Karpas-422 (cell line): ENCODE measurements around the gene SCP2D1. TPM values are rescaled to one million over a fixed set of nuclear protein-coding genes. Genes with fewer than 3 reads are reported as not detected.

Experiments used
- DNase-seq: peaks from one replicate; pipeline ENCODE4 v3.0.0-alpha.2; 2015
- H2AFZ ChIP-seq: fragments of 200-600 bp; sonication (generic); 2 replicates; pipeline ENCODE4 v1.6.1; 2014; ENCODE audit warnings: antibody characterized with exemption, low read length, mixed read lengths
- H3K27ac ChIP-seq: fragments of 200-600 bp; sonication (generic); 2 replicates; pipeline ENCODE4 v1.5.1; 2014; ENCODE audit warnings: mild to moderate bottlenecking, low read length, moderate library complexity
- H3K27me3 ChIP-seq: fragments of 200-600 bp; sonication (generic); 2 replicates; pipeline ENCODE4 v1.6.1; 2014; ENCODE audit warnings: low read length, mixed read lengths
- H3K36me3 ChIP-seq: fragments of 200-600 bp; sonication (generic); 2 replicates; pipeline ENCODE4 v1.6.1; 2014; ENCODE audit warnings: low read length, mixed read lengths; ENCODE audit not compliant: insufficient read depth
- H3K4me1 ChIP-seq: fragments of 200-600 bp; sonication (generic); 2 replicates; pipeline ENCODE4 v1.6.1; 2014; ENCODE audit warnings: mild to moderate bottlenecking, low read length, mixed read lengths
- H3K4me2 ChIP-seq: fragments of 200-600 bp; sonication (generic); 2 replicates; pipeline ENCODE4 v1.6.1; 2014; ENCODE audit warnings: low read length, low read depth, mild to moderate bottlenecking; ENCODE audit not compliant: poor library complexity, severe bottlenecking
- H3K4me3 ChIP-seq: fragments of 200-600 bp; sonication (generic); 2 replicates; pipeline ENCODE4 v1.5.1; 2014; ENCODE audit warnings: mild to moderate bottlenecking, antibody characterized with exemption, low read length, mixed read lengths
- H3K79me2 ChIP-seq: fragments of 200-600 bp; sonication (generic); 2 replicates; pipeline ENCODE4 v1.6.1; 2014; ENCODE audit warnings: mild to moderate bottlenecking, low read length, mixed read lengths
- H3K9ac ChIP-seq: fragments of 200-600 bp; sonication (generic); 2 replicates; pipeline ENCODE4 v1.6.0; 2014; ENCODE audit warnings: low read length
- H3K9me2 ChIP-seq: fragments of 200-600 bp; sonication (generic), shearing (Covaris generic); replicated peaks from 2 replicates; pipeline ENCODE4 v1.6.0; 2014; ENCODE audit warnings: mild to moderate bottlenecking, low read length, moderate library complexity; ENCODE audit not compliant: insufficient read depth
- H3K9me3 ChIP-seq: fragments of 300-700, 200-600 bp; sonication (generic); 2 replicates; pipeline ENCODE4 v1.6.1; 2014; ENCODE audit warnings: low read length, mixed read lengths
- H4K20me1 ChIP-seq: fragments of 200-600 bp; sonication (generic); 2 replicates; pipeline ENCODE4 v1.6.1; 2014; ENCODE audit warnings: mild to moderate bottlenecking, antibody characterized with exemption, low read length, low read depth; ENCODE audit not compliant: insufficient read depth
- total RNA-seq: library from RNA; depleted of rRNA; stranded (reverse); fragments of >200 nt; shearing (Covaris generic); gene quantifications from 2 replicates; pipeline ENCODE4 v1.2.3, GENCODE V29; 2014; ENCODE audit warnings: low replicate concordance

SCP2D1 gene
- total RNA-seq, 1 experiment from 2014 or later = not detected

GRCh38 chr20:18847226-18847755 is 33.7 kb downstream of the SCP2D1 start:
- no peaks in the 10 kb centered on the region for H3K4me1 ChIP-seq
- no peaks in the 10 kb centered on the region for H3K9me2 ChIP-seq
- no peaks in the 10 kb centered on the region for H3K9me3 ChIP-seq
- no peaks in the 10 kb centered on the region for H3K36me3 ChIP-seq
- H3K4me3 ChIP-seq = no peak overlapping the region
- DNase-seq = no peak
- H3K27ac ChIP-seq = no peak overlapping the region
- no peaks in the 10 kb centered on the region for H3K79me2 ChIP-seq
- H3K4me2 ChIP-seq = no peak overlapping the region
- H2AFZ ChIP-seq = no peak overlapping the region
- H4K20me1 ChIP-seq = no peaks in the 10 kb centered on the region
- H3K9ac ChIP-seq = no peak overlapping the region
- no peaks in the 10 kb centered on the region for H3K27me3 ChIP-seq

- Histone ChIP-seq H4K20me1 (no peaks in the 10 kb centered on the region), H3K9me3 (no peaks in the 10 kb centered on the region), H3K4me3 (no peak overlapping the region), H3K79me2 (no peaks in the 10 kb centered on the region), H3K36me3 (no peaks in the 10 kb centered on the region), H3K9me2 (no peaks in the 10 kb centered on the region), H3K27me3 (no peaks in the 10 kb centered on the region), H3K4me2 (no peak overlapping the region), H2AFZ (no peak overlapping the region), H3K27ac (no peak overlapping the region), H3K4me1 (no peaks in the 10 kb centered on the region), H3K9ac (no peak overlapping the region)
- no peak for DNase-seq
Measured at GRCh38 chr20:18849131-18849530, 35.5 kb downstream of the SCP2D1 start.

GRCh38 chr20:18851629-18852028 is 38.0 kb downstream of the SCP2D1 start:
- Histone ChIP-seq H3K4me1 (no peaks in the 10 kb centered on the region), H4K20me1 (no peaks in the 10 kb centered on the region), H3K9me2 (no peaks in the 10 kb centered on the region), H3K27ac (no peak overlapping the region), H3K4me2 (no peak overlapping the region), H3K9ac (no peak overlapping the region), H3K79me2 (no peaks in the 10 kb centered on the region), H2AFZ (no peak overlapping the region), H3K36me3 (no peaks in the 10 kb centered on the region), H3K9me3 (no peaks in the 10 kb centered on the region), H3K27me3 (no peaks in the 10 kb centered on the region), H3K4me3 (no peak overlapping the region)
- DNase-seq = peak; percentile 36

- no peaks in the 10 kb centered on the region for H3K9me3 ChIP-seq
- no peaks in the 10 kb centered on the region for H3K79me2 ChIP-seq
- H3K27me3 ChIP-seq = no peaks in the 10 kb centered on the region
- H3K9ac ChIP-seq = no peak overlapping the region
- H3K9me2 ChIP-seq = no peaks in the 10 kb centered on the region
- no peak overlapping the region for H3K4me2 ChIP-seq
- no peaks in the 10 kb centered on the region for H3K4me1 ChIP-seq
- no peaks in the 10 kb centered on the region for H3K36me3 ChIP-seq
- no peak overlapping the region for H3K27ac ChIP-seq
- H4K20me1 ChIP-seq = no peaks in the 10 kb centered on the region
- peak; percentile 27 for DNase-seq
- no peak overlapping the region for H3K4me3 ChIP-seq
- H2AFZ ChIP-seq = no peak overlapping the region
Measured at GRCh38 chr20:18852318-18852717, 38.7 kb downstream of the SCP2D1 start.

GRCh38 chr20:18853216-18853615 is 39.6 kb downstream of the SCP2D1 start:
- Histone ChIP-seq H3K36me3 (no peaks in the 10 kb centered on the region), H3K4me1 (no peaks in the 10 kb centered on the region), H3K9ac (no peak overlapping the region), H4K20me1 (no peaks in the 10 kb centered on the region), H2AFZ (no peak overlapping the region), H3K27ac (no peak overlapping the region), H3K9me2 (no peaks in the 10 kb centered on the region), H3K4me2 (no peak overlapping the region), H3K9me3 (no peaks in the 10 kb centered on the region), H3K27me3 (no peaks in the 10 kb centered on the region), H3K4me3 (no peak overlapping the region), H3K79me2 (no peaks in the 10 kb centered on the region)
- no peak for DNase-seq

- DNase-seq = no peak
- Histone ChIP-seq H4K20me1 (no peaks in the 10 kb centered on the region), H3K4me1 (no peaks in the 10 kb centered on the region), H3K9me2 (no peaks in the 10 kb centered on the region), H3K79me2 (no peaks in the 10 kb centered on the region), H3K9me3 (no peaks in the 10 kb centered on the region), H3K4me2 (no peak overlapping the region), H3K9ac (no peak overlapping the region), H2AFZ (no peak overlapping the region), H3K27ac (no peak overlapping the region), H3K4me3 (no peak overlapping the region), H3K36me3 (no peaks in the 10 kb centered on the region), H3K27me3 (no peaks in the 10 kb centered on the region)
Measured at GRCh38 chr20:18853946-18854646, 40.5 kb downstream of the SCP2D1 start.

GRCh38 chr20:18855882-18856281 is 42.3 kb downstream of the SCP2D1 start:
- no peak for DNase-seq
- Histone ChIP-seq H3K9me3 (no peaks in the 10 kb centered on the region), H3K27me3 (no peaks in the 10 kb centered on the region), H3K4me3 (no peak overlapping the region), H2AFZ (no peak overlapping the region), H3K9me2 (no peaks in the 10 kb centered on the region), H4K20me1 (no peaks in the 10 kb centered on the region), H3K36me3 (no peaks in the 10 kb centered on the region), H3K79me2 (no peaks in the 10 kb centered on the region), H3K4me1 (no peaks in the 10 kb centered on the region), H3K9ac (no peak overlapping the region), H3K27ac (no peak overlapping the region), H3K4me2 (no peak overlapping the region)

GRCh38 chr20:18856873-18857272 is 43.3 kb downstream of the SCP2D1 start:
- Histone ChIP-seq H3K4me2 (no peak overlapping the region), H3K9me3 (no peaks in the 10 kb centered on the region), H4K20me1 (no peaks in the 10 kb centered on the region), H3K9me2 (no peaks in the 10 kb centered on the region), H3K36me3 (no peaks in the 10 kb centered on the region), H3K27ac (no peak overlapping the region), H3K4me3 (no peak overlapping the region), H3K9ac (no peak overlapping the region), H3K27me3 (no peaks in the 10 kb centered on the region), H3K79me2 (no peaks in the 10 kb centered on the region), H2AFZ (no peak overlapping the region), H3K4me1 (no peaks in the 10 kb centered on the region)
- DNase-seq = no peak
